Muscle of leg (tissue), 11 donors: ENCODE measurements around the gene PLBD2. TPM values are rescaled to one million over a fixed set of nuclear protein-coding genes. Genes with fewer than 3 reads are reported as not detected.

ENCODE experiments used
- DNase-seq: peaks from one replicate; pipeline ENCODE4 v3.0.0; 2013
- H3K27ac ChIP-seq: one replicate; pipeline ENCODE4 v1.5.1; 2013; ENCODE audit warnings: mild to moderate bottlenecking, low read length, control low read depth
- H3K27me3 ChIP-seq: one replicate; pipeline ENCODE4 v1.6.1; 2013; ENCODE audit warnings: low read length; ENCODE audit not compliant: control insufficient read depth, insufficient read depth
- H3K36me3 ChIP-seq: one replicate; pipeline ENCODE4 v1.6.1; 2013; ENCODE audit warnings: low read length; ENCODE audit not compliant: control insufficient read depth, insufficient read depth
- H3K4me1 ChIP-seq: one replicate; pipeline ENCODE4 v1.6.1; 2013; ENCODE audit warnings: low read length; ENCODE audit not compliant: control insufficient read depth, insufficient read depth
- H3K4me3 ChIP-seq: one replicate; pipeline ENCODE4 v1.5.1; 2013; ENCODE audit warnings: low read length, control low read depth
- H3K9me3 ChIP-seq: replicated peaks from 2 replicates; pipeline ENCODE4 v1.6.1; 2013; ENCODE audit warnings: low read depth, low read length; ENCODE audit not compliant: control insufficient read depth
- WGBS: methylation state at CpG from one replicate; pipeline ENCODE4 v1.1.5; 2013; ENCODE audit warnings: missing lambda C conversion rate; ENCODE audit not compliant: insufficient coverage; 5-methylcytosine and 5-hydroxymethylcytosine counted together
- polyA plus RNA-seq, 8 donors: library from polyadenylated mRNA; unstranded; fragments of 120-200 nt; gene quantifications; one replicate each; pipeline versions ENCODE4 v1.2.1 to v1.2.3, GENCODE V29; 2013; ENCODE audit warnings: inconsistent platforms in 1 of 8, low replicate concordance in 1 of 8; ENCODE audit not compliant: insufficient read length in 8 of 8, insufficient read depth in 1 of 8
- total RNA-seq: library from RNA; stranded (reverse); fragments of 120-200 nt; gene quantifications from one replicate; pipeline ENCODE4 v1.2.4, GENCODE V29; 2013

Gene PLBD2
- total and polyA plus RNA-seq, 9 donors = 5.4 to 15.4 (median 13.8) TPM

- Histone ChIP-seq H3K36me3 (no peaks in the 10 kb centered on the region), H3K27ac (no peak overlapping the region), H3K27me3 (peaks cover 9% of the 10 kb centered on the region), H3K9me3 (no peaks in the 10 kb centered on the region), H3K4me1 (peaks cover 11% of the 10 kb centered on the region), H3K4me3 (no peak overlapping the region)
- 24% methylated on average over 8 of the region's 11 CpGs for WGBS
- DNase-seq = no peak
Observed at GRCh38 chr12:113425960-113426453, 67.6 kb downstream of the PLBD2 start.

GRCh38 chr12:113427882-113428281 is 69.5 kb downstream of the PLBD2 start:
- no peak for DNase-seq
- no peaks in the 10 kb centered on the region for H3K9me3 ChIP-seq
- no peaks in the 10 kb centered on the region for H3K36me3 ChIP-seq
- H3K27ac ChIP-seq = no peak overlapping the region
- H3K27me3 ChIP-seq = peaks cover 9% of the 10 kb centered on the region
- 79% methylated on average over 9 of the region's 9 CpGs for WGBS
- H3K4me3 ChIP-seq = no peak overlapping the region
- peaks cover under 1% of the 10 kb centered on the region for H3K4me1 ChIP-seq

GRCh38 chr12:113428482-113428881 is 70.1 kb downstream of the PLBD2 start:
- no peak overlapping the region for H3K4me3 ChIP-seq
- no peaks in the 10 kb centered on the region for H3K36me3 ChIP-seq
- no peaks in the 10 kb centered on the region for H3K9me3 ChIP-seq
- H3K4me1 ChIP-seq = no peaks in the 10 kb centered on the region
- H3K27ac ChIP-seq = no peak overlapping the region
- no peak for DNase-seq
- peaks cover 9% of the 10 kb centered on the region for H3K27me3 ChIP-seq
- WGBS = no CpG with 5 or more reads among the region's 1 CpG

DNA sequence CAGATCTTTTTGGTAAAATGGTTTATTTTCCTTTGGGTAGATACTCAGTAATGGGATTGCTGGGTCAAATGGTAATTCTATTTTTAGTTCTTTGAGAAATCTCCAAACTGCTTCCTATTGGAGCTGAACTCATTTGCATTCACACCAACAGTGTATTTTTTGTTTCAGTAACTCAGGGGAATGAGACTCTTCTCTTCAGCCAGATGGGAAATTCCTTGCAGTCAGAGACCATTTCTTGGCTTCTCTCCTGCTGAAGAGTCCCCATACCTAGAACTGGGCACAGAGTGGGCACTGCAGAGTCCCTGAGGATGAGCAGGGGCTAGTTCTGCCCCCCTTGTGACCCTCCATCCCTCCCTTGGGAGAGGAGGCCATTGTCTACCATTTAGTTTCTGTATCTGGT is 74.6 kb downstream of the PLBD2 start:
- no peaks in the 10 kb centered on the region for H3K36me3 ChIP-seq
- H3K9me3 ChIP-seq = no peaks in the 10 kb centered on the region
- no peak overlapping the region for H3K4me3 ChIP-seq
- peaks cover 2% of the 10 kb centered on the region for H3K27me3 ChIP-seq
- H3K27ac ChIP-seq = no peak overlapping the region
- H3K4me1 ChIP-seq = no peaks in the 10 kb centered on the region
- DNase-seq = no peak

DNA sequence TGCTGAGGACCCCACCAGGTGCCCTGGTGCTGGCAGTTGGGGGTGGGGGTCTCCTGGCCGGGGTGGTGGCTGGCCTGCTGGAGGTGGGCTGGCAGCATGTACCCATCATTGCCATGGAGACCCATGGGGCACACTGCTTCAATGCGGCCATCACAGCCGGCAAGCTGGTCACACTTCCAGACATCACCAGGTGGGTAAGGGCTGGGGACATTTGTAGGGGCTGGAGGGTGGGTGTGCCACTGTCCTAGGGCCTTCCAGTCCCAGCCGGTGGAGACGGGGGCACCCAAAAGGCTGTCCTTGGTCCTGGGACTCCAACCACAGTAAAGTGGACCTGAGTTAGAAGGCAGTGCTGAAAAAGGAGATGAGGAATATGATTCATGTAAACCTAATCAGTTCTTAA is 77.0 kb downstream of the PLBD2 start:
- H3K9me3 ChIP-seq = no peaks in the 10 kb centered on the region
- H3K27me3 ChIP-seq = peaks cover 4% of the 10 kb centered on the region
- no peak overlapping the region for H3K4me3 ChIP-seq
- WGBS = 77% methylated on average over 2 of the region's 5 CpGs
- no peaks in the 10 kb centered on the region for H3K4me1 ChIP-seq
- no peak for DNase-seq
- no peaks in the 10 kb centered on the region for H3K36me3 ChIP-seq
- H3K27ac ChIP-seq = no peak overlapping the region

- H3K36me3 ChIP-seq = no peaks in the 10 kb centered on the region
- no peak for DNase-seq
- H3K27ac ChIP-seq = no peak overlapping the region
- H3K4me3 ChIP-seq = no peak overlapping the region
- no peaks in the 10 kb centered on the region for H3K4me1 ChIP-seq
- H3K9me3 ChIP-seq = no peaks in the 10 kb centered on the region
- H3K27me3 ChIP-seq = peaks cover 6% of the 10 kb centered on the region
- WGBS = 81% methylated on average over 6 of the region's 6 CpGs
Observed at GRCh38 chr12:113436586-113436985, 78.2 kb downstream of the PLBD2 start.

GRCh38 chr12:113436993-113437728 is 78.8 kb downstream of the PLBD2 start:
- DNase-seq = no peak
- H3K27ac ChIP-seq = no peak overlapping the region
- no peak overlapping the region for H3K4me3 ChIP-seq
- no peaks in the 10 kb centered on the region for H3K36me3 ChIP-seq
- 92% methylated on average over 3 of the region's 6 CpGs for WGBS
- no peaks in the 10 kb centered on the region for H3K9me3 ChIP-seq
- no peaks in the 10 kb centered on the region for H3K4me1 ChIP-seq
- peaks cover 6% of the 10 kb centered on the region for H3K27me3 ChIP-seq

DNA sequence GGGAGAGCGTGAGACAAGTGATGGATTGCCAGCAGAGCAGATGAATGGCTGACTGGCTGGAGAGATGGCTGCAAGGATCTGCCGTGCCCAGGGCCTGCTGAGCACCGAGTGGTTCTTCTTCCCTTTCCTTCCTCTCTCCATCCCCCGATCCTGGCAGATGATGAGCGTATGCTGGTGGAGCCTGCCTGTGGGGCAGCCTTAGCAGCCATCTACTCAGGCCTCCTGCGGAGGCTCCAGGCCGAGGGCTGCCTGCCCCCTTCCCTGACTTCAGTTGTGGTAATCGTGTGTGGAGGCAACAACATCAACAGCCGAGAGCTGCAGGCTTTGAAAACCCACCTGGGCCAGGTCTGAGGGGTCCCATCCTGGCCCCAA is 79.3 kb downstream of the PLBD2 start:
- Histone ChIP-seq H3K27ac (no peak overlapping the region), H3K36me3 (no peaks in the 10 kb centered on the region), H3K9me3 (no peaks in the 10 kb centered on the region), H3K27me3 (peaks cover 6% of the 10 kb centered on the region), H3K4me1 (no peaks in the 10 kb centered on the region), H3K4me3 (no peak overlapping the region)
- no peak for DNase-seq
- WGBS = 69% methylated on average over 8 of the region's 9 CpGs

DNA sequence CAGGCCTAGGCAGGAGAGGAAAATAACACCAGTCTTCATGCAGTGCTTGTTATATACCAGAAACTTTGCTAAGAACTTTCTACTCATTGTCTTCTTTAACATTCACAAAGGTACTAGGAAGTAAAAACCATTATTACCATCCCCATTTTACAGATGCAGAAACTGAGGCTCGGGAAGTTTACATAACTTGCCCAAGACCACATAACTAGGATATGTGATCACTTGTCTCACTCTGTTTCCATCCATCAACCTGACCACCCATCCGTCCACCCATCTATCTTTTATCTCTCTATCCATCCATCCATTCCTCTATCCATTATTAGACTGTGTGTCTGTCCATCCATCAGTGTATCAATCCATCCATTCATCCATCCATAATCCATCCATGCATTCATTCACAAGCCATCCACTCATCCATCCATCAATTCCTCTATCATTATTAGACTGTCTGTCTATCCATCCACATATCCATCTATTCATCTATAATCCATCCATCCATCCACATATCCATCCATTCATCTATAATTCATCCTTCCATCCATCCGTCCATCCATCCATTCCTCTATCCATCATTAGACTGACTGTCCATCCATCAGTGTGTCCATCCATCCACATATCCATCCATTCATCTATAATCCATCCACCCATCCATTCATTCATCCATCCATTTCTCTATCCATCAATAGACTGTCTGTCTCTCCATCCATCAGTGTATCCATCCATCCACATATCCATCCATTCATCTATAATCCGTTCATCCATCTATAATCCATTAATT is 80.3 kb downstream of the PLBD2 start:
- Histone ChIP-seq H3K27me3 (peaks cover 8% of the 10 kb centered on the region), H3K4me1 (no peaks in the 10 kb centered on the region), H3K9me3 (no peaks in the 10 kb centered on the region), H3K36me3 (no peaks in the 10 kb centered on the region), H3K4me3 (no peak overlapping the region), H3K27ac (no peak overlapping the region)
- DNase-seq = no peak
- 78% methylated on average over 4 of the region's 4 CpGs for WGBS

- Histone ChIP-seq H3K27ac (no peak overlapping the region), H3K9me3 (no peaks in the 10 kb centered on the region), H3K4me1 (no peaks in the 10 kb centered on the region), H3K36me3 (no peaks in the 10 kb centered on the region), H3K27me3 (peaks cover 8% of the 10 kb centered on the region), H3K4me3 (no peak overlapping the region)
- DNase-seq = no peak
- WGBS = 0% methylated on average over 2 of the region's 4 CpGs
Observed at GRCh38 chr12:113439301-113439597, 80.9 kb downstream of the PLBD2 start.
